Measurements from ENCODE around the gene UBA6. TPM values are rescaled to one million over a fixed set of nuclear protein-coding genes. Genes with fewer than 3 reads are reported as not detected.
"Not testable (repeated sequence)": the region's sequence is repeated elsewhere in the genome, so short reads cannot be mapped to it uniquely, and the experiment has no call there.

The UBA6 gene
- total and polyA plus RNA-seq, 5 donors: 3.0 to 33.4 (median 19.0) TPM

DNA sequence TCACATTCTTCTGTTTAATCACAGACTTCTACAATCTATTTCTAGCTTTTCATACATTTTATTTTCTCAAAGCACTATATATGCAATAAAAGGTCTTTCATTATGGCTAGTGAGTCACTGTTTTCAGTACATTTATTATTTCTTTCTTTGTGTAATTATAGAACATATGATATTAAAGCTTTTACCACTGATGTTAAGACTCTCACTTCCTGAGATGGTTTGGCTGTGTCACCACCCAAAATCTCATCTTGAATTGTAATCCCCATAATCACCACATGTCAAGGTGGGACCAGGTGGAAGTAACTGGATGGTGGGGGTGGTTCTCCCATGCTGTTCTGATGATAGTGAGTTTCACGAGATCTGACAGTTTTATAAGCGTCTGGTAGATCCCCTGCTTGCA lies 41.9 kb downstream of the UBA6 start:
- DNase-seq (no peak), ATAC-seq (no peak)
- H3K4me3 ChIP-seq (ENCODE audit: low read length): no peak overlapping the region
- peaks cover 2% of the 10 kb centered on the region for H3K9me3 ChIP-seq (ENCODE audit: control insufficient read depth, low read length)
- H3K27ac ChIP-seq (ENCODE audit: low read length): no peak overlapping the region
- intact Hi-C loops (cut with DNase I): no loop called here
- WGBS: 99% methylated on average over 2 of the region's 2 CpGs
- H3K4me1 ChIP-seq (ENCODE audit: control insufficient read depth, insufficient read depth, low read length): no peaks in the 10 kb centered on the region
- H3K27me3 ChIP-seq (ENCODE audit: control insufficient read depth, insufficient read depth): no peaks in the 10 kb centered on the region

DNA sequence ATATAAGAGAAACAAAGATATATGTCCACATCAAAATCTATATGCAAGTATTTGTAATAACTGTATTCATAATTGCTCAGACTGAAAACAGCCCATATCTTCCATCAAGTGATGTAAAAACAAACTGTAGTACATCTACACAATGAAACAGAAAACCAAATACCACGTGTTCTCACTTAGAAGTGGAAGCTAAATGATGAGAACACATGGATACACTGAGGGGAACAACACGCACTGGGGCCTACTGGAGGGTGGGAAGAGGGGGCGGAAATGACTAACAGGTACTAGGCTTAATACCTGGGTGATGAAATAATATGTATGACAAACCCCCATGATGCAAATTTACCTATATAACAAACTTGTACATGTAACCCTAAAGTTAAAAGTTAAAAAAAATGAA lies 42.7 kb downstream of the UBA6 start:
- H3K4me1 ChIP-seq (ENCODE audit: control insufficient read depth, insufficient read depth, low read length): no peaks in the 10 kb centered on the region
- ATAC-seq (no peak), DNase-seq (no peak)
- H3K27ac ChIP-seq (ENCODE audit: low read length): no peak overlapping the region
- H3K4me3 ChIP-seq (ENCODE audit: low read length): no peak overlapping the region
- no peaks in the 10 kb centered on the region for H3K27me3 ChIP-seq (ENCODE audit: control insufficient read depth, insufficient read depth)
- WGBS: 66% methylated on average over 3 of the region's 3 CpGs
- peaks cover 2% of the 10 kb centered on the region for H3K9me3 ChIP-seq (ENCODE audit: control insufficient read depth, low read length)
- intact Hi-C loops (cut with DNase I): no loop called here

DNA sequence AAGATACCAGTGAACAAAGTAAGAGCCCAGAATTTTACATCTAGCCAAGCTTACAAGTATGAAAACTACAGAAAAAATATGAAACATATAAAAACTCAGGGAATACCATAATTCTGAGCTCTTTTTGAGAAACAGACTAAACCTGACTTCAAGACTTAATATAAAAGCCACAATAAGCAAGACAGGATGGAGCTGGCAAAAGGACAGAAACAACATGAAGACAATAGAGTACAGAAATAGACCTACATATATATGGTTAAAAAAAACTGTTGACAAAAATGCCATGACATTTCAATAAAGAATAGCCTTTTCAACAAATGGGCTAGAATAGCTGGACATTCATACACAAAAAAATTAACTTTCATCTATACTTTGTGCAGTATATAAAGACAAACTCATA lies 49.4 kb downstream of the UBA6 start:
- ATAC-seq (no peak), DNase-seq (no peak)
- Histone ChIP-seq H3K9me3 (ENCODE audit: control insufficient read depth, low read length) (no peaks in the 10 kb centered on the region), H3K4me1 (ENCODE audit: control insufficient read depth, insufficient read depth, low read length) (no peaks in the 10 kb centered on the region), H3K27ac (ENCODE audit: low read length) (no peak overlapping the region), H3K4me3 (ENCODE audit: low read length) (no peak overlapping the region), H3K27me3 (ENCODE audit: control insufficient read depth, insufficient read depth) (no peaks in the 10 kb centered on the region)
- intact Hi-C loops (cut with DNase I): no loop called here

GRCh38 chr4:67638136-67638535 lies 62.8 kb downstream of the UBA6 start:
- no peak overlapping the region for H3K4me3 ChIP-seq (ENCODE audit: low read length)
- 90% methylated on average over 5 of the region's 5 CpGs for WGBS
- intact Hi-C loops (cut with DNase I): no loop called here
- DNase-seq: no peak
- no peaks in the 10 kb centered on the region for H3K27me3 ChIP-seq (ENCODE audit: control insufficient read depth, insufficient read depth)
- no peaks in the 10 kb centered on the region for H3K4me1 ChIP-seq (ENCODE audit: control insufficient read depth, insufficient read depth, low read length)
- H3K9me3 ChIP-seq (ENCODE audit: control insufficient read depth, low read length): no peaks in the 10 kb centered on the region
- no peak for ATAC-seq
- H3K27ac ChIP-seq (ENCODE audit: low read length): no peak overlapping the region

DNA sequence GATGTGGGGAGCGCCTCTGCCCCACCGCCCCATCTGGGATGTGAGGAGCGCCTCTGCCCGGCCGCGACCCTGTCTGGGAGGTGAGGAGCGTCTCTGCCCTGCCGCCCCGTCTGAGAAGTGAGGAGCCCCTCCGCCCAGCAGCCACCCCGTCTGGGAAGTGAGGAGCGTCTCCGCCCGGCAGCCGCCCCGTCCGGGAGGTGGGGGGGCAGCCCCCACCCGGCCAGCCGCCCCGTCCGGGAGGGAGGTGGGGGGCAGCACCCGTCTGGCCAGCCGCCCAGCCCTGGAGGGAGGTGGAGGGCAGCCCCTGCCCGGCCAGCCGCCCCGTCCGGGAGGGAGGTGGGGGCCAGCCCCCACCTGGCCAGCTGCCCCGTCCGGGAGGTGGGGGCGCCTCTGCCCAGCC lies 64.0 kb downstream of the UBA6 start:
- WGBS: 95% methylated on average over 30 of the region's 30 CpGs
- H3K4me1 ChIP-seq (ENCODE audit: control insufficient read depth, insufficient read depth, low read length); intact Hi-C loops (cut with DNase I); H3K27me3 ChIP-seq (ENCODE audit: control insufficient read depth, insufficient read depth); H3K4me3 ChIP-seq (ENCODE audit: low read length); ATAC-seq; H3K9me3 ChIP-seq (ENCODE audit: control insufficient read depth, low read length); H3K27ac ChIP-seq (ENCODE audit: low read length): not testable (repeated sequence)
- DNase-seq: peak in 2 of 3 donors; percentile 36 to 49

GRCh38 chr4:67635331-67635730 lies 65.6 kb downstream of the UBA6 start:
- 92% methylated on average over 2 of the region's 2 CpGs for WGBS
- intact Hi-C loops (cut with DNase I): no loop called here
- Histone ChIP-seq H3K27ac (ENCODE audit: low read length) (no peak overlapping the region), H3K9me3 (ENCODE audit: control insufficient read depth, low read length) (no peaks in the 10 kb centered on the region), H3K27me3 (ENCODE audit: control insufficient read depth, insufficient read depth) (no peaks in the 10 kb centered on the region), H3K4me1 (ENCODE audit: control insufficient read depth, insufficient read depth, low read length) (no peaks in the 10 kb centered on the region), H3K4me3 (ENCODE audit: low read length) (no peak overlapping the region)
- DNase-seq: no peak
- no peak for ATAC-seq

DNA sequence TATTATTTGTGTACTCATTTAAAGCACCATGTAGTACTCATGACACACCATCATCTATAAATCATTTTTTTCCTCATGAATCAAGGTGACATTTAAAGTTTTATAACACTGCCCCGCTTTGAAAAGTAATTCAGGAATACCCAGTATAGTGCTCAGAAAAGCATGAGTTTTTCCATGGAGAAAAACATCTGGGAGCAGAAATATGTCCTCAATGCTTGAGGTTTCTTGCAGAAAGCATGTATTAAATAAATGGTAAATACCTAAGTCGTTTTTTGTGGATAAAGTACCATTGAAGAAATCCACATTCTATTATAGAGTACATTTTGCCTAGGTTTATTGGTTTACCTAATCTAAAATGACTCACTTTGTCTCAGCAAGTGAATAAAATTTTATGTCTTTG lies 66.2 kb downstream of the UBA6 start:
- no peak for ATAC-seq
- H3K4me1 ChIP-seq (ENCODE audit: control insufficient read depth, insufficient read depth, low read length): no peaks in the 10 kb centered on the region
- H3K9me3 ChIP-seq (ENCODE audit: control insufficient read depth, low read length): no peaks in the 10 kb centered on the region
- no peak overlapping the region for H3K4me3 ChIP-seq (ENCODE audit: low read length)
- no peak for DNase-seq
- no peaks in the 10 kb centered on the region for H3K27me3 ChIP-seq (ENCODE audit: control insufficient read depth, insufficient read depth)
- 94% methylated on average over 2 of the region's 2 CpGs for WGBS
- no peak overlapping the region for H3K27ac ChIP-seq (ENCODE audit: low read length)
- intact Hi-C loops (cut with DNase I): no loop called here

DNA sequence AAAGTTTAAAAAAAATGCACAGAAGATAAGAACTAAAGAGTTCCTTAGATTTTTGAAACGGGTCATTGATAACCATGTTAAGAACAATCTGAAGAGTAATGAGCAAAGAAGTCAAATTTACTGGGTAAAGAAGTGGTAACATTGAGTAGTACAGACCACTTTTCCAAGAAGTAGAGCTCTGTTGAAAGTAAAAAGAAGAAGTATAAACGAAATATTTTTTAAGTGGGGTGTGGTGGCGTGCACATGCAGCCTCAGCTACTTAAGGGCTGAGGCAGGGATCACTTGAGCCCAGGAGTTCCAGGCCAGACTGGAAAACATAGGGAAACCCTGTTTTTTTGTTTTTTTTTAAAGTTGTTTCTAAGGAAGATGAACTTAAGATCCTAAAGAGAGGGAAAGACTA lies 68.5 kb downstream of the UBA6 start:
- intact Hi-C loops (cut with DNase I): no loop called here
- Histone ChIP-seq H3K4me1 (ENCODE audit: control insufficient read depth, insufficient read depth, low read length) (no peaks in the 10 kb centered on the region), H3K27ac (ENCODE audit: low read length) (no peak overlapping the region), H3K27me3 (ENCODE audit: control insufficient read depth, insufficient read depth) (no peaks in the 10 kb centered on the region), H3K4me3 (ENCODE audit: low read length) (no peak overlapping the region), H3K9me3 (ENCODE audit: control insufficient read depth, low read length) (no peaks in the 10 kb centered on the region)
- DNase-seq (no peak), ATAC-seq (no peak)
- WGBS: 71% methylated on average over 3 of the region's 3 CpGs

GRCh38 chr4:67624939-67625338 lies 76.0 kb downstream of the UBA6 start:
- intact Hi-C loops (cut with DNase I): no loop called here
- no peaks in the 10 kb centered on the region for H3K27me3 ChIP-seq (ENCODE audit: control insufficient read depth, insufficient read depth)
- no peaks in the 10 kb centered on the region for H3K4me1 ChIP-seq (ENCODE audit: control insufficient read depth, insufficient read depth, low read length)
- H3K4me3 ChIP-seq (ENCODE audit: low read length): no peak overlapping the region
- no peak for ATAC-seq
- no peak overlapping the region for H3K27ac ChIP-seq (ENCODE audit: low read length)
- 80% methylated on average over 3 of the region's 3 CpGs for WGBS
- no peak for DNase-seq
- no peaks in the 10 kb centered on the region for H3K9me3 ChIP-seq (ENCODE audit: control insufficient read depth, low read length)

DNA sequence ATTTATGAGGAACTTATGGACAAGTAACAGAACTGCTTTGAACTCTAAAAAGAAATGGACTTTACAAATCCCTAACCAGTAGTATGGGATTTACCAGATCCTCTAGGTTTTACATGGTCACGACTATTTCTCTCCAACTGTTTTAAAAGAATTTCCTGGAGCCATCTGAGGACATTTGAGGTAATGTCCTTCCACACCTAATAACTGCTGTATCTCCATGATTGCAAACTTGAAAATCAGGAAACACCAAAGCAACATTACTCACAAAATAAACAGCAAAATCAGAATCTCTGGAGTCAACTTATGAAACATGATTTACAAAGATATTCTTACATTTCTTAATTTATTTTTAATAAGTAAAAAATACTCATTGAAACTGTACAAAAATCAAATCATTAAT lies 84.5 kb downstream of the UBA6 start:
- no peak for DNase-seq
- Histone ChIP-seq H3K27ac (ENCODE audit: low read length) (no peak overlapping the region), H3K4me1 (ENCODE audit: control insufficient read depth, insufficient read depth, low read length) (no peaks in the 10 kb centered on the region), H3K27me3 (ENCODE audit: control insufficient read depth, insufficient read depth) (no peaks in the 10 kb centered on the region), H3K4me3 (ENCODE audit: low read length) (no peak overlapping the region), H3K9me3 (ENCODE audit: control insufficient read depth, low read length) (no peaks in the 10 kb centered on the region)
- no peak for ATAC-seq
- 97% methylated on average over 1 of the region's 1 CpG for WGBS
- intact Hi-C loops (cut with DNase I): no loop called here

DNA sequence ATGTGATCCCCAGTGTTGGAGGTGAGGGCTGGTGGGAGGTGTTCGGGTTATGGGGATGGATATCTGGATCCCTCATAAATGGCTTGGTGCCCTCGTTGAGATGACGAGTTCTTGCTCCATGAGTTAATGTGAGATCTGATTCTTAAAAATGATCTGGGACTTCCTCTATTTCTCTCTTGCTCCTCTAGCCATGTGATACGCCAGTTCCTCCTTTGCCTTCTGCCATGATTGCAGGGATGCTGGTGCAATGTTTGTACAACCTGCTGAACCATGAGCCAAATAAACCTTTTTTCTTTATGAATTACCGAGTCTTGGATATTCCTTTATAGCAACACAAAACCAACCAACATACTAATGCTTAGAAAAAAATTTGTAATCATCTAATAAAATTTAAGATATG lies 85.8 kb downstream of the UBA6 start:
- whole genome bisulfite sequencing: 96% methylated on average over 5 of the region's 5 CpGs
- H3K27me3 ChIP-seq (ENCODE audit: control insufficient read depth, insufficient read depth): no peaks in the 10 kb centered on the region
- DNase-seq (no peak), ATAC-seq (no peak)
- no peak overlapping the region for H3K27ac ChIP-seq (ENCODE audit: low read length)
- no peak overlapping the region for H3K4me3 ChIP-seq (ENCODE audit: low read length)
- no peaks in the 10 kb centered on the region for H3K4me1 ChIP-seq (ENCODE audit: control insufficient read depth, insufficient read depth, low read length)
- no peaks in the 10 kb centered on the region for H3K9me3 ChIP-seq (ENCODE audit: control insufficient read depth, low read length)
- intact Hi-C loops (cut with DNase I): no loop called here

DNA sequence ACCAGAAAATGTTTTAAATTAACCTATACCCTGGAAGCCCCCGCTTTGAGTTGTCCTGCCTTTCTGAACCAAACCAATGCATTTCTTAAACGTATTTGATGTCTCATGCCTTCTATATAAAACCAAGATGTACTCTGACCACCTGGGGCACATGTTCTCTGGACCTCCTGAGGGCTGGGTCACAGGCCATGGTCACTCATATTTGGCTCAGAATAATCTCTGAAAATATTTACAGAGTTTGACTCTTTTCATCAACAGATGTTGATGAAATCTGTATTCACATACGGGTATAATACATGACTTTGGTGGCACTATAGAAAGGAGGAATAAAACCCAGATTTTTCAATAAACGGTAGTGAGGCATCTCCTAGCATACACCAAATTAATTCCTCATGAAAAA lies 86.8 kb downstream of the UBA6 start:
- DNase-seq (no peak), ATAC-seq (no peak)
- WGBS: 96% methylated on average over 4 of the region's 4 CpGs
- H3K27ac ChIP-seq (ENCODE audit: low read length): no peak overlapping the region
- H3K4me1 ChIP-seq (ENCODE audit: control insufficient read depth, insufficient read depth, low read length): no peaks in the 10 kb centered on the region
- H3K4me3 ChIP-seq (ENCODE audit: low read length): no peak overlapping the region
- no peaks in the 10 kb centered on the region for H3K9me3 ChIP-seq (ENCODE audit: control insufficient read depth, low read length)
- intact Hi-C loops (cut with DNase I): no loop called here
- no peaks in the 10 kb centered on the region for H3K27me3 ChIP-seq (ENCODE audit: control insufficient read depth, insufficient read depth)
